NT2/D1 (cell line): ENCODE results near the gene PI4KA.

Experiments
- SUZ12 ChIP-seq: IDR thresholded peaks from 2 replicates; pipeline ENCODE4 v1.6.1; 2011; ENCODE audit not compliant: insufficient read length, insufficient read depth; ENCODE audit errors: extremely low read depth
- YY1 ChIP-seq: IDR thresholded peaks from 2 replicates; pipeline ENCODE4 v1.6.1; 2011; ENCODE audit not compliant: insufficient read length, insufficient read depth
- ZNF274 ChIP-seq: IDR thresholded peaks from 2 replicates; pipeline ENCODE4 v1.6.1; 2011; ENCODE audit warnings: mild to moderate bottlenecking, low read depth, low read length

DNA sequence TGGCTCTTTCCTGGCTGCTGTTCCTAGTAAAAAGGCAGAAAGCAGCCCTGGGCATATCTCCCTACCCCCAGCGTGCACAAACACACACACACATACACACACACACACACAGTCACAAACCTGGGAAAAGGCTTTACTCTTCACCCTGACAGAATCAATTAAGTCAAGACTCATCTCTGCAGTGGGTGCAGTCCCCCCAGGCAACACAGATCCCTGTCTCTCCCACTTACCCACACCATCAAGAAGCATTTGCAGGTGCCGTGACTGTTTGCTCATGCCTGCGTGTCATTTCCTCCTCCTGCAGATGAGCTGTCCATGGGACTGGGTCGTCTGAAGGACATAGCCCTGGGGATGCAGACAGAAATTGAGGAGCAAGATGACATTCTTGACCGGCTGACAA lies 28.8 kb upstream of the PI4KA start:
- no peak for TF ChIP-seq YY1
- TF ChIP-seq SUZ12, result no peak
- no peak for TF ChIP-seq ZNF274
